ENCODE data around the gene EID3.
"Not testable (repeated sequence)": the region's sequence is repeated elsewhere in the genome, so short reads cannot be mapped to it uniquely, and the experiment has no call there.

EID3 gene

DNA sequence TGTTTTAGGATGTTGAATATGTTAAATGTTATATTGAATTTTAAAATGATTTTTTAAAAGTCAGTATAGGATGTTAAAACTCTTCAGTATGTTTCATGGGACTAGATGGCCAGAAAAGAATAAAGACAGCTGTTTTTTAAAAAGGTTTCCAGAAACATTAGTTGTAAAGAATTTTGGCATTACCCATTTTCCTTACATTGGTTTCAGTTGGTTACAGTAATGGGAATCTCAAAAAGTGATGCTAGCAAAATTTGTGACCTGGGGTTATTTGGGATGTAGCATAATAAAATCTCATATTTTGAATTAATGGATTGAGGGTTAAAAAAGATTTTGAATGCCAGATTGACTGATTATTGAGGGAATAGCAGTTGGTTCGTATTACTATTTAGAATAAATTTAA is 25.3 kb downstream of the EID3 start:
- Histone ChIP-seq H3K4me2 (ENCODE audit: low read depth, low read length, poor library complexity, severe bottlenecking) (no peak overlapping the region), H3K9me3 (ENCODE audit: insufficient read depth, low read depth, low read length) (no peaks in the 10 kb centered on the region), H3K9ac (ENCODE audit: low read depth, low read length, poor library complexity, severe bottlenecking) (no peak overlapping the region), H3K36me3 (ENCODE audit: insufficient read depth, low read length) (peaks cover 80% of the 10 kb centered on the region), H3K79me2 (ENCODE audit: insufficient read depth, low read length) (no peaks in the 10 kb centered on the region), H3K4me1 (ENCODE audit: insufficient read depth, low read length, poor library complexity, severe bottlenecking) (no peaks in the 10 kb centered on the region), H2AFZ (ENCODE audit: low read length) (no peak overlapping the region), H3K27me3 (ENCODE audit: insufficient read depth, low read length, poor library complexity, severe bottlenecking) (no peaks in the 10 kb centered on the region), H3K9me2 (replicated peaks; ENCODE audit: low read depth, low read length) (no peaks in the 10 kb centered on the region), H3F3A (ENCODE audit: low read depth) (no peaks in the 10 kb centered on the region), H4K20me1 (ENCODE audit: insufficient read depth, low read length, poor library complexity, severe bottlenecking) (peaks cover 2% of the 10 kb centered on the region), H3K4me3 (ENCODE audit: low read length, poor library complexity, severe bottlenecking) (no peak overlapping the region)
- TF ChIP-seq, protein P1, sequence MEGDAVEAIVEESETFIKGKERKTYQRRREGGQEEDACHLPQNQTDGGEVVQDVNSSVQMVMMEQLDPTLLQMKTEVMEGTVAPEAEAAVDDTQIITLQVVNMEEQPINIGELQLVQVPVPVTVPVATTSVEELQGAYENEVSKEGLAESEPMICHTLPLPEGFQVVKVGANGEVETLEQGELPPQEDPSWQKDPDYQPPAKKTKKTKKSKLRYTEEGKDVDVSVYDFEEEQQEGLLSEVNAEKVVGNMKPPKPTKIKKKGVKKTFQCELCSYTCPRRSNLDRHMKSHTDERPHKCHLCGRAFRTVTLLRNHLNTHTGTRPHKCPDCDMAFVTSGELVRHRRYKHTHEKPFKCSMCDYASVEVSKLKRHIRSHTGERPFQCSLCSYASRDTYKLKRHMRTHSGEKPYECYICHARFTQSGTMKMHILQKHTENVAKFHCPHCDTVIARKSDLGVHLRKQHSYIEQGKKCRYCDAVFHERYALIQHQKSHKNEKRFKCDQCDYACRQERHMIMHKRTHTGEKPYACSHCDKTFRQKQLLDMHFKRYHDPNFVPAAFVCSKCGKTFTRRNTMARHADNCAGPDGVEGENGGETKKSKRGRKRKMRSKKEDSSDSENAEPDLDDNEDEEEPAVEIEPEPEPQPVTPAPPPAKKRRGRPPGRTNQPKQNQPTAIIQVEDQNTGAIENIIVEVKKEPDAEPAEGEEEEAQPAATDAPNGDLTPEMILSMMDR (conservative IDR thresholded peaks at IDR 0.05; ENCODE audit: low read length): no peak
- no peak for TF ChIP-seq EZH2phosphoT487 (IDR thresholded peaks at IDR 0.05; ENCODE audit: borderline replicate concordance)

DNA sequence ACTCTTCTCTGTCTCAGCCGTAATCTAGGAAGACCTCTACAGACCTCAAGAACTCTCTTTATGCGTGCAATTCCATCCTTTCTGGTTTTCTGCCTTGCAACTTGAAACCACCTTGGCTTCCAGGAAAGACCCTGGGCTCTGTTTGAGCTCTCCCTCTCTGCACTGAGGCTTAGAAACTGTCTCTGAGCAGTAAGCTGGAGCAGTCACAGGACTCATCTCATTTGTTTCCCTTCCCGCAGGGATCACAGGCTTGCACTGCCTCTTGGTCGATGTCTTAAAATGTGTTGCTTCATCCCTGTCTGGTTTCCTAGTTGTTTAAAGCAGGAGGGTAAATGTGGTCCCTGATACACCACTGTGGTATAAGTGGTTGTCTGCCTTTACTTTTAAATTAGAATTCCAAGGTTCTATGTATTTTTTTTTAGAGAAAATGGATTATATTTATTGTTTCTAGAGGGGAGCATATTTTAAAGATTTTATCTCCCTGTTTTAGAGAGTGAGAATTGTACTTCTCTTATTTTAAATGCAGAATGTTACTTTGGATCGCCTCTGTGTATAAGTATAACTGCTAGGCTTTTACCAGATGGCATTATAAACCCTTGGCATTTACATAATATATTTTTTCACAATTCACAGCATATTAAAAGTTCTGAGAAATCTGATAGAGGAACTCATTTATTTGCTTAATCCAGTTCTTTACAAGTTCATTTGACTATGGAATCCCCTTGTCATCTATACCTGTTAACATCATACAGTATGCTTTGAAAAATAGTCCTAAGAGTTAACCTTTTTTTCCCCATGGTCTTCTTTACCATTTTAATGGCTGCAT is 26.4 kb downstream of the EID3 start:
- no peaks in the 10 kb centered on the region for H3K79me2 ChIP-seq (ENCODE audit: insufficient read depth, low read length)
- H3K9me2 ChIP-seq (replicated peaks; ENCODE audit: low read depth, low read length): no peaks in the 10 kb centered on the region
- H2AFZ ChIP-seq (ENCODE audit: low read length): no peak overlapping the region
- H3K4me1 ChIP-seq (ENCODE audit: insufficient read depth, low read length, poor library complexity, severe bottlenecking): no peaks in the 10 kb centered on the region
- no peak overlapping the region for H3K4me2 ChIP-seq (ENCODE audit: low read depth, low read length, poor library complexity, severe bottlenecking)
- H3K9me3 ChIP-seq (ENCODE audit: insufficient read depth, low read depth, low read length): no peaks in the 10 kb centered on the region
- no peaks in the 10 kb centered on the region for H4K20me1 ChIP-seq (ENCODE audit: insufficient read depth, low read length, poor library complexity, severe bottlenecking)
- no peak for TF ChIP-seq EZH2phosphoT487 (IDR thresholded peaks at IDR 0.05; ENCODE audit: borderline replicate concordance)
- TF ChIP-seq, protein P1 (conservative IDR thresholded peaks at IDR 0.05; ENCODE audit: low read length): no peak
- no peaks in the 10 kb centered on the region for H3F3A ChIP-seq (ENCODE audit: low read depth)
- H3K27me3 ChIP-seq (ENCODE audit: insufficient read depth, low read length, poor library complexity, severe bottlenecking): no peaks in the 10 kb centered on the region
- H3K9ac ChIP-seq (ENCODE audit: low read depth, low read length, poor library complexity, severe bottlenecking): no peak overlapping the region
- H3K4me3 ChIP-seq (ENCODE audit: low read length, poor library complexity, severe bottlenecking): no peak overlapping the region
- peaks cover 82% of the 10 kb centered on the region for H3K36me3 ChIP-seq (ENCODE audit: insufficient read depth, low read length)

DNA sequence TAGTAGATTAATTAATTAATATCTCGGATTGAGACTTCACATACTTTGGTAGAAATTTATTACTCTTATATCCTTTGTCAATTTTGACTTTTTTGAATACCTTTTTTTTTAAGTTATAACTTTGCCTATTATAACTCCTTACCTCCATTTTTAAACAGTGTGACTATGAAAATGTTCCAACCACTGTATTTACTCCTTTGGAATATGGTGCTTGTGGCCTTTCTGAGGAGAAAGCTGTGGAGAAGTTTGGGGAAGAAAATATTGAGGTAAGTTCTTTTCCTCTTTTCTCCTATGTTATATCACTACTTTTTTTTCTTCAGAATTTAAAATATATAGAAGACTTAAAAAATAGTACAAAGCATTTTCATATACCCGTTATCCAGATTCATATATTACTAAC is 27.8 kb downstream of the EID3 start:
- Histone ChIP-seq H3K9ac (ENCODE audit: low read depth, low read length, poor library complexity, severe bottlenecking) (no peak overlapping the region), H3K79me2 (ENCODE audit: insufficient read depth, low read length) (no peaks in the 10 kb centered on the region), H3K4me1 (ENCODE audit: insufficient read depth, low read length, poor library complexity, severe bottlenecking) (no peaks in the 10 kb centered on the region), H3K4me3 (ENCODE audit: low read length, poor library complexity, severe bottlenecking) (no peak overlapping the region), H3K9me3 (ENCODE audit: insufficient read depth, low read depth, low read length) (no peaks in the 10 kb centered on the region), H3K36me3 (ENCODE audit: insufficient read depth, low read length) (peaks cover 81% of the 10 kb centered on the region), H3K9me2 (replicated peaks; ENCODE audit: low read depth, low read length) (no peaks in the 10 kb centered on the region), H2AFZ (ENCODE audit: low read length) (no peak overlapping the region), H3K4me2 (ENCODE audit: low read depth, low read length, poor library complexity, severe bottlenecking) (no peak overlapping the region), H3F3A (ENCODE audit: low read depth) (no peaks in the 10 kb centered on the region), H4K20me1 (ENCODE audit: insufficient read depth, low read length, poor library complexity, severe bottlenecking) (peaks cover 3% of the 10 kb centered on the region), H3K27me3 (ENCODE audit: insufficient read depth, low read length, poor library complexity, severe bottlenecking) (no peaks in the 10 kb centered on the region)
- TF ChIP-seq, protein P1 (conservative IDR thresholded peaks at IDR 0.05; ENCODE audit: low read length): no peak
- no peak for TF ChIP-seq EZH2phosphoT487 (IDR thresholded peaks at IDR 0.05; ENCODE audit: borderline replicate concordance)

DNA sequence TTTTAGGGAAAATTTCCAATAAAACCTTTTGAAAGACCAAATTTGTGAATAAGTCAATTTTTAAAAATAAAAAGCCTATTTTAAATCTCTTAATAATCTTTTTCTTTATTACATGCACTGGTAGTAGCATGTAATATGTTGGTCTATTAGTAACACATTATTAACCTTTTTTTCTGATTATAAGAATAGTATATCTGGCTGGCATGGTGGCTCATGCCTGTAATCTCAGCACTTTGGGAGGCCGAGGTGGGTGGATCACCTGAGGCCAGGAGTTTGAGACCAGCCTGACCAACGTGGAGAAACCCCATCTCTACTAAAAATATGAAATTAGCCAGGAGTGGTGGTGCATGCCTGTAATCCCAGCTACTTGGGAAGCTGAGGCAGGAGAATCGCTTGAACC is 28.7 kb downstream of the EID3 start:
- not testable (repeated sequence) for H3K9ac ChIP-seq (ENCODE audit: low read depth, low read length, poor library complexity, severe bottlenecking); H3K4me3 ChIP-seq (ENCODE audit: low read length, poor library complexity, severe bottlenecking); H3K9me3 ChIP-seq (ENCODE audit: insufficient read depth, low read depth, low read length); H3K27me3 ChIP-seq (ENCODE audit: insufficient read depth, low read length, poor library complexity, severe bottlenecking); H3F3A ChIP-seq (ENCODE audit: low read depth); H3K4me1 ChIP-seq (ENCODE audit: insufficient read depth, low read length, poor library complexity, severe bottlenecking); H3K79me2 ChIP-seq (ENCODE audit: insufficient read depth, low read length); H3K9me2 ChIP-seq (replicated peaks; ENCODE audit: low read depth, low read length); H4K20me1 ChIP-seq (ENCODE audit: insufficient read depth, low read length, poor library complexity, severe bottlenecking); H2AFZ ChIP-seq (ENCODE audit: low read length); H3K4me2 ChIP-seq (ENCODE audit: low read depth, low read length, poor library complexity, severe bottlenecking)
- H3K36me3 ChIP-seq (ENCODE audit: insufficient read depth, low read length): peaks cover 80% of the 10 kb centered on the region

Measured in Loucy (cell line).